Adipocyte (in vitro differentiated cells): ENCODE results near the gene WFDC9.
"Not testable (repeated sequence)": the region's sequence is repeated elsewhere in the genome, so short reads cannot be mapped to it uniquely, and the experiment has no call there.

ENCODE experiments used
- DNase-seq: peaks from one replicate; pipeline ENCODE4 v3.0.0-alpha.2; 2015; ENCODE audit warnings: low read depth
- H3K27me3 ChIP-seq: replicated peaks from 2 replicates; pipeline ENCODE4 v1.7.0; 2013; ENCODE audit warnings: mild to moderate bottlenecking, low read length, moderate library complexity; ENCODE audit not compliant: control insufficient read depth, insufficient read depth
- H3K36me3 ChIP-seq: 2 replicates; pipeline ENCODE4 v1.7.0; 2013; ENCODE audit warnings: low read length, mild to moderate bottlenecking, moderate library complexity; ENCODE audit not compliant: control insufficient read depth, insufficient read depth, severe bottlenecking
- H3K4me1 ChIP-seq: 2 replicates; pipeline ENCODE4 v1.7.0; 2013; ENCODE audit warnings: mild to moderate bottlenecking, low read length, moderate library complexity; ENCODE audit not compliant: control insufficient read depth, insufficient read depth
- H3K4me3 ChIP-seq: 2 replicates; pipeline ENCODE4 v1.7.0; 2013; ENCODE audit warnings: mild to moderate bottlenecking, low read length, moderate library complexity
- H3K9ac ChIP-seq: 2 replicates; pipeline ENCODE4 v1.7.0; 2013; ENCODE audit warnings: mild to moderate bottlenecking, low read length, moderate library complexity
- H3K9me3 ChIP-seq: 2 replicates; pipeline ENCODE4 v1.7.0; 2013; ENCODE audit warnings: mild to moderate bottlenecking, low read length, moderate library complexity; ENCODE audit not compliant: control insufficient read depth

WFDC9 gene

DNA sequence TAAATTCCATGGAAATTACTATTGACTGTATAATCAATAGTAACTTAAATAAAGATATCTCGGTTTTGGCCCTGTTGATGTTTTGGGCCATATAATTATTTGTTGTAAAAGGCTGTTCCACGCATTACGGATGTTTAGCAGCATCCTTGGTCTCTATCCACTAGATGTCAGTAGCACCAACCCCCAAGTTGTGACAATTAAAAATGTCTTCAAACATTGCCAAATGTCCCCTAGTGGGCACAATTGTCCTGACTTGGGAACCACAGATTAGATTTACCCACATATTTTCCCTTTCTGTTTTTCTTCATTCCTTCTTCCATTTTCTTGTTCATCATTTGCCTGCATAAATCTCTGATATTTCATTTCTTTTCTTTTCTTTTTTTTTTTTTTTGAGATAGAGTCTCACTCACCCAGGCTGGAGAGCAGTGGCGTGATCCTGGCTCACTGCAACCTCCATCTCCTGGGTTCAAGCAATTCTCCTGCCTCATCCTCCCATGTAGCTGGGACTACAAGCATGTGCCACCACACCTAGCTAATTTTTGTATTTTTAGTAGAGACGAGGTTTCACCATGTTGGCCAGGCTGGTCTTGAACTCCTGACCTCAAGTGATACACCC, 38.4 kb downstream of the WFDC9 start:
- Histone ChIP-seq H3K36me3 (no peaks in the 10 kb centered on the region), H3K27me3 (peaks cover 6% of the 10 kb centered on the region), H3K4me3 (no peak overlapping the region), H3K9me3 (peaks cover 4% of the 10 kb centered on the region), H3K4me1 (peaks cover 6% of the 10 kb centered on the region), H3K9ac (no peak overlapping the region)
- DNase-seq: peak; percentile 53

DNA sequence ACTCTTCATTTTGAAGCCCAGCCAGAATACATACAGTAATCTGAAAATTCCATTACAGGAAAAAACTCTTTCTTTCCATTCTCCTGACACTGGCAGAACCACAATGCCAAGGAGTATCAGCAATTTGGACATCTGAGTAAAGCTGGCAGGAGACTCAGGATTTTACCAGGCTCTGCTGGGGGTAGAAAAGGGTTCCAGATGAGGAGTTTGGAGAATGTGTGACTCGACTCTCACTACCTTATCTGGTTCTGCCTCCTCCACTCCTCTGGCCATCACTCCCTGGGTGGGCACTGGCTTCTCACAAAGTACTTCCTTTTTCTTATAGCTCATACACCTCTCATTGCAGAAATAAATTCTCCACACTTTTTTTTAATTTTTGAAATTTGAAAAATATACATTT, 41.4 kb downstream of the WFDC9 start:
- H3K27me3 ChIP-seq: no peaks in the 10 kb centered on the region
- peaks cover 4% of the 10 kb centered on the region for H3K9me3 ChIP-seq

GRCh38 chr20:45588800-45589199, 42.3 kb downstream of the WFDC9 start:
- Histone ChIP-seq H3K36me3 (no peaks in the 10 kb centered on the region), H3K9ac (no peak overlapping the region), H3K4me3 (no peak overlapping the region), H3K9me3 (peaks cover 4% of the 10 kb centered on the region), H3K27me3 (no peaks in the 10 kb centered on the region), H3K4me1 (peaks cover 12% of the 10 kb centered on the region)
- DNase-seq: no peak

More for the DNA sequence above, 41.4 kb downstream of the WFDC9 start:
- Histone ChIP-seq H3K4me1 (peaks cover 12% of the 10 kb centered on the region), H3K4me3 (no peak overlapping the region), H3K36me3 (no peaks in the 10 kb centered on the region), H3K9ac (no peak overlapping the region)
- DNase-seq: no peak

DNA sequence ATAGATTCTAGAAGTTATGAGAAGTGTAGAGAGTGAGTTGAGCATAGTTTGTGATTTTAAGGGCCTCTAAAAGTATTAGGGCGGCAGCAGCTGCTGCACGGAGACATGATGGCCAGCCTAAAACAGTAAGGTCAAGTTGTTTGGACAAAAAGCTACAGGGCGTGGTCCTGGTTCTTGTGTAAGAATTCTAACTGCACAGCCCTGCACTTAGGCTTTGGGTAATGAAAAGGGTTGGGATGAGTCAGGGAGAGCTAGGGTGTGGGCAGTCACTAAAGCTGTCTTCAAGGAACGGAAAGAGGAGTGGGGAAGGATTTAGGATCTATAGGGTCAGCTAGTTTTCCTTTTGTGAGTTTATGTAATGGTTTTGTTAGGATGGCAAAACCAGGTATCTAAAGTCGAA, 45.1 kb downstream of the WFDC9 start:
- H3K36me3 ChIP-seq, H3K4me3 ChIP-seq, H3K9ac ChIP-seq, DNase-seq, H3K27me3 ChIP-seq, H3K9me3 ChIP-seq: not testable (repeated sequence)
- peaks cover 19% of the 10 kb centered on the region for H3K4me1 ChIP-seq

DNA sequence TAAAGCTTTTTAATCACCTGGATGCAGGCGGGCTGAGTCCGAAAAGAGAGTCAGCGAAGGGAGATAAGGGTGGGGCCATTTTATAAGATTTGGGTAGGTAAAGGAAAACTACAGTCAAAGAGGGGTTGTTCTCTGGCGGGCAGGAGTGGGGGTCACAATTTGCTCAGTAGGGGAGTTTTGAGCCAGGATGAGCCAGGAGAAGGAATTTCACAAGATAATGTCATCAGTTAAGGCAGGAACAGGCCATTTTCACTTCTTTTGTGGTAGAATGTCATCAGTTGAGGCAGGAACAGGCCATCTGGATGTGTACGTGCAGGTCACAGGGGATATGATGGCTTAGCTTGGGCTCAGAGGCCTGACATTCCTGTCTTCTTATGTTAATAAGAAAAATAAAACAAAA, 46.8 kb downstream of the WFDC9 start:
- H3K4me3 ChIP-seq, H3K9ac ChIP-seq, H3K36me3 ChIP-seq, DNase-seq, H3K27me3 ChIP-seq, H3K9me3 ChIP-seq: not testable (repeated sequence)
- H3K4me1 ChIP-seq: peaks cover 17% of the 10 kb centered on the region

- Histone ChIP-seq H3K4me1 (peaks cover 16% of the 10 kb centered on the region), H3K9ac (no peak overlapping the region), H3K4me3 (no peak overlapping the region), H3K9me3 (no peaks in the 10 kb centered on the region), H3K36me3 (no peaks in the 10 kb centered on the region), H3K27me3 (no peaks in the 10 kb centered on the region)
- DNase-seq: no peak
Observed at GRCh38 chr20:45583502-45583901, 47.6 kb downstream of the WFDC9 start.

GRCh38 chr20:45581702-45582101, 49.4 kb downstream of the WFDC9 start:
- Histone ChIP-seq H3K36me3 (no peaks in the 10 kb centered on the region), H3K27me3 (no peaks in the 10 kb centered on the region), H3K4me1 (peaks cover 21% of the 10 kb centered on the region), H3K9me3 (no peaks in the 10 kb centered on the region), H3K9ac (no peak overlapping the region), H3K4me3 (no peak overlapping the region)
- no peak for DNase-seq

GRCh38 chr20:45579184-45579583, 51.9 kb downstream of the WFDC9 start, which contains the start of gene WFDC8:
Gene WFDC8, minus strand, starts transcription at chr20:45579284. Its CDS starts 37 bp downstream, at chr20:45579247.
- Histone ChIP-seq H3K4me3 (no peak within 1 kb of the TSS), H3K36me3 (no peaks in the 10 kb centered on the region), H3K9ac (no peak within 1 kb of the TSS), H3K9me3 (no peaks in the 10 kb centered on the region), H3K4me1 (peaks cover 17% of the 10 kb centered on the region), H3K27me3 (no peaks in the 10 kb centered on the region)
- DNase-seq: no peak

DNA sequence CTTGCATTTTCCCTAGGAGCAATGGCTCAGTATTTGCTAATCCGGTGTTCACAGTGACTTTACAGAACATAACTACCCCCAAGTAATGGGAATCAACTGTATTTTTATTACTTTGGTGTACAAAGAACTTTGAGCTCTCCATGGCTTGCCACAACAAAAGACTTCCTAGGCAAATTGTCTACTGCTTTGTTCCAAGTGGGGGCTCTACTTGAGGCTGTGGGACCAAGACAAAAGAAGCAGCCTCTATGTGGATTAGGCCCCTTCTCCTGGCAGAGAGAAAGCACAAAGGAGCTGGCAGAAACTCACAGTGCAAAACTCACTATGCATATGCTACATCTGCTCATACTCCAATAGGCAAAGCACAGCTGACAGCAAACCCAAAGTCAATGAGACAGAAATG, 52.9 kb downstream of the WFDC9 start:
- H3K4me3 ChIP-seq: no peak overlapping the region
- no peaks in the 10 kb centered on the region for H3K27me3 ChIP-seq
- peaks cover 17% of the 10 kb centered on the region for H3K4me1 ChIP-seq
- H3K9me3 ChIP-seq: no peaks in the 10 kb centered on the region
- no peak for DNase-seq
- no peaks in the 10 kb centered on the region for H3K36me3 ChIP-seq
- H3K9ac ChIP-seq: no peak overlapping the region

DNA sequence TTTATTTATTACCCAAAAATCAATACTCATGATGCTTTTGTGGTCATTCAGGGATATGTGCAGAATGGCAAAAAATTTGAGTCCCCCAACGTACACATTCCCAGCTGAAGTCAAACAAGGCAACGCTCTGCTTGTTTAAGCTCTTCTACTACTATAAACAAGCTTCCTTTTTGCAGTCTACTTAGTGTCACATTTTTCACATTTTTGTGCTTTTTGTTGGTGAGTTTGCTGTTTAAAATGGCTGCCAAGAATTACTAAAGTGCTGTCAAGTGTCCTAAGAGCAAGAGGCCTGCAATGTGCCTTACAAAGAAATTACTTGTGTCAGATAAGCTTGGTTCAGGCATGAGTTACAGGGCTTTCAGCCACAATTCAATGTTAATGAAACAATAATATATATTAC, 54.1 kb downstream of the WFDC9 start:
- H3K27me3 ChIP-seq: no peaks in the 10 kb centered on the region
- H3K4me3 ChIP-seq: no peak overlapping the region
- H3K36me3 ChIP-seq: no peaks in the 10 kb centered on the region
- peaks cover 17% of the 10 kb centered on the region for H3K4me1 ChIP-seq
- no peak overlapping the region for H3K9ac ChIP-seq
- DNase-seq: peak; percentile 4
- no peaks in the 10 kb centered on the region for H3K9me3 ChIP-seq

- Histone ChIP-seq H3K36me3 (no peaks in the 10 kb centered on the region), H3K4me1 (peaks cover 9% of the 10 kb centered on the region), H3K9ac (no peak overlapping the region), H3K4me3 (no peak overlapping the region), H3K27me3 (no peaks in the 10 kb centered on the region), H3K9me3 (no peaks in the 10 kb centered on the region)
- no peak for DNase-seq
Observed at GRCh38 chr20:45575931-45576330, 55.2 kb downstream of the WFDC9 start.

DNA sequence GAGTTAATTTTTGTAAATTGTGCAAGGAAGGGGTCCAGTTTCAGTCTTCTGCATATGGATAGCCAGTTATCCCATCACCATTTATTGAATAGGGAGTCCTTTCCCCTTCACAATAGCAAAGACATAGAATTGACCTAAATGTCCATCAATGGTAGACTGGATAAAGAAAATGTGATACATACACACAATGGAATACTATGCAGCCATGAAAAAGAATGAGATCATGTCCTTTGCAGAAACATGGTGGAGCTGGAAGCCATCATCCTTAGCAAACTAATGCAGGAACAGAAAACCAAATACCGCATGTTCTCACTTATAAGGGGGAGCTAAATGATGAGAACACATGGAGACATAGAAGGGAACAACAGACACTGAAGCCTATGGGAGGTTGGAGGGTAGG, 61.4 kb downstream of the WFDC9 start:
- H3K4me1 ChIP-seq, H3K36me3 ChIP-seq, H3K4me3 ChIP-seq, DNase-seq, H3K27me3 ChIP-seq, H3K9me3 ChIP-seq, H3K9ac ChIP-seq: not testable (repeated sequence)
